Effector memory CD8-positive, alpha-beta T cell (primary cell): ENCODE data around the gene SHISA7.
"Not testable (repeated sequence)": the region's sequence is repeated elsewhere in the genome, so short reads cannot be mapped to it uniquely, and the experiment has no call there.

ENCODE experiments used
- ATAC-seq: fragments of 150-1000 bp; cut with Tn5 transposase; replicated peaks from 2 replicates; pipeline ENCODE4 v1.10.0; 2021; ENCODE audit warnings: mild to moderate bottlenecking, moderate library complexity
- DNase-seq, 3 experiments: peaks; one replicate each; pipeline ENCODE4 v3.0.0; 2021
- H3K27ac Mint-ChIP-seq, 2 donors: one replicate each; pipeline ENCODE4 v1.8.0; 2022; ENCODE audit warnings: mild to moderate bottlenecking in 2 of 2, mixed read lengths in 2 of 2, moderate library complexity in 2 of 2
- H3K27me3 Mint-ChIP-seq, 2 donors: one replicate each; pipeline ENCODE4 v1.8.0; 2022; ENCODE audit warnings: mixed read lengths in 2 of 2
- H3K36me3 Mint-ChIP-seq: one replicate; pipeline ENCODE4 v1.8.0; 2022; ENCODE audit warnings: mild to moderate bottlenecking, moderate library complexity, mixed read lengths; ENCODE audit not compliant: insufficient read depth
- H3K4me1 Mint-ChIP-seq, 2 donors: one replicate each; pipeline ENCODE4 v1.8.0; 2022; ENCODE audit warnings: low read depth in 2 of 2, mixed read lengths in 2 of 2
- H3K4me3 Mint-ChIP-seq, 2 donors: one replicate each; pipeline ENCODE4 v1.8.0; 2022; ENCODE audit warnings: mild to moderate bottlenecking in 2 of 2, mixed read lengths in 2 of 2, moderate library complexity in 2 of 2
- H3K9me3 Mint-ChIP-seq, 2 donors: one replicate each; pipeline ENCODE4 v1.8.0; 2022; ENCODE audit warnings: mixed read lengths in 2 of 2

Gene SHISA7

DNA sequence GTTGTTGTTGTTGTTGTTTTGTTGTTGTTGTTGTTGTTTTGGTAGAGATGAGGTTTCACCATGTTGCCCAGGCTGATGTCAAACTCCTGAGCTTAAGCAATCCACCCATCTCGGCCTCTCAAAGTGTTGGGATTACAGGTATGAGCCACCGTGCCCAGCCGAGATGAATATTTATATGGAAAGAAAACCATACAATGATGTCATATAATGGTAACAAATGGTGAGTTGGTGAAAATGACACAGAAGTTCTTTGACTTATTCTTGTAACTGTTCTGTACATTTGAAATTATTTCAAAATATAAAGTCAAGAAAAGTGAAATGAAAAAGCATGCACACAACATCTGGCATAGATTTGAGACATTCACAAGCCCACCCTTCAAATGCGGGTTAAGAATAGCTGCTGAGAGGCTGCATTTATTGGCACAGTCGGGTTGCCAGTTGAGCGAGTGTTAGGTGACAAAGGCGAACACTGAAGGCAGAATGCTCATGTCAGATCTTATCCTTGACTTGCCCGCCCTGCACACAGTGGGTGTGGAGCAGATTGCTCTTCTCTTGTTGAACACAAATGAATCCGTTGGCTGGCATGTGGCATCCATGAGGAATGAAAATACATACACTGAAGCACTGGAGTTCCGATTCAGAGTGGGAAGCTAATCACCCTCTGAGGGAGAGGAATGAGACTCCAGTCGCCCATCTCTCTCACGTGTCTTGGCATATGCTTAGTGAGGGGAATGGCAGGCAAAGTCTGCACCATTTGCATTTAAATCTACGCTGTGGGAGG lies 19.7 kb downstream of the SHISA7 start:
- Mint-ChIP-seq H3K4me1 (peaks cover 7 to 8% of the 10 kb centered on the region in 2 donors), H3K4me3 (no peak overlapping the region), H3K9me3 (no peaks in the 10 kb centered on the region), H3K27ac (no peak overlapping the region), H3K36me3 (peaks cover 4% of the 10 kb centered on the region), H3K27me3 (peaks cover 19 to 49% of the 10 kb centered on the region in 2 donors)
- DNase-seq (no peak), ATAC-seq (no peak)

DNA sequence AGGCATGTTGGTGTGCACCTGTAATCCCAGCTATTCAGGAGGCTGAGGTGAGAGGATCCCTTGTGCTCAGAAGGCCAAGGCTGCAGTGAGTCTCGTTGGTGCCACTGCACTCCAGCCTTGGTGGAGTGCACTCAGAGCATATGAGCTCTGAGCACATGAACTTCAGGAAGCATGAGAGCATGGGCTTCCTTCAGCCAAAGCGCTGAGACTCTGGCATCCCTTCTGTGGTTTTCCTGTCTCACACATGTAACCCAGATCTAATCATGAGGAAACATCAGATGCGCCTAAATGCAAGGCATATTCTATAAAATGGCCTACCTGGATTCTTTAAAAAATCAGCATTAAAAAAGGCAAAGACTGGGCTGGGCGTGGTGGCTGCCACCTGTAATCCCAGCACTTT lies 21.8 kb downstream of the SHISA7 start:
- Mint-ChIP-seq H3K27me3 (peaks cover 21 to 39% of the 10 kb centered on the region in 2 donors), H3K27ac (peak overlapping the region; percentile 75 to 90), H3K4me1 (peaks cover 7 to 11% of the 10 kb centered on the region in 2 donors), H3K4me3 (peak overlapping the region; percentile 72)
- ATAC-seq (peak; percentile 98), DNase-seq (peak in 2 of 3 experiments; percentile 38 to 39)
- H3K9me3 Mint-ChIP-seq, H3K36me3 Mint-ChIP-seq: not testable (repeated sequence)

DNA sequence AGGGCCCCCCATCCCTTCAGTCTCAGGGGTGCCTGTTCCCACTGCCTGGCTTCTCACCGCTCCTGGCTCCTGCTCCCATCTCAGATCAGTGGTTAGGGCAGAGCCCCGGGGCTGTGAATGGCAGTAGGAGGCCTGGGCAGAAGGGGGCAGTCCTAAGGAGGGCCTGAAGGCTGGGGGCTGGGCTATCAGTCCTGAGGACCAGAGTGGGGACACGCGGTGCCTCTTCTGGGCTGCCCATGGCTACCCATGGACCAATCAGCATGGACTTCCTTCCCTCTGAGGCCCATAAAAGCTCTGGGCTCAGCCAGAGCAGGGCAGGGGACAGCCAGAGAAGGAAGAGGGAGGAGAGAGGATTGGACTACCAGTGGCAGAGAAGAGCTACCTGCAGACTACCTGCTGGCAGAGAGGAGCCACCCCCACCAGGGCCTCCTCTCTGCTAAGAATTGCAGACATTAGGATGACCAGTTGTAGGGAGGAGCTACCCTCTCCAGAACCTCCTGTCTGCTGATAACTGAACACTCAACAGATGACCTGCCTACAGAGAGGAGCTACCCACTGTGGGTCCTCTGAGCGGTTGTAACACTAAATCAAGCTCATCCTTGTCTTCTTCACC lies 23.4 kb downstream of the SHISA7 start:
- Mint-ChIP-seq H3K27me3 (peaks cover 15 to 31% of the 10 kb centered on the region in 2 donors), H3K36me3 (peaks cover 7% of the 10 kb centered on the region), H3K4me3 (no peak overlapping the region), H3K4me1 (peaks cover 7 to 11% of the 10 kb centered on the region in 2 donors), H3K9me3 (no peaks in the 10 kb centered on the region), H3K27ac (peak overlapping the region in 1 of 2 donors; percentile 64)
- ATAC-seq, result no peak
- DNase-seq, result no peak

DNA sequence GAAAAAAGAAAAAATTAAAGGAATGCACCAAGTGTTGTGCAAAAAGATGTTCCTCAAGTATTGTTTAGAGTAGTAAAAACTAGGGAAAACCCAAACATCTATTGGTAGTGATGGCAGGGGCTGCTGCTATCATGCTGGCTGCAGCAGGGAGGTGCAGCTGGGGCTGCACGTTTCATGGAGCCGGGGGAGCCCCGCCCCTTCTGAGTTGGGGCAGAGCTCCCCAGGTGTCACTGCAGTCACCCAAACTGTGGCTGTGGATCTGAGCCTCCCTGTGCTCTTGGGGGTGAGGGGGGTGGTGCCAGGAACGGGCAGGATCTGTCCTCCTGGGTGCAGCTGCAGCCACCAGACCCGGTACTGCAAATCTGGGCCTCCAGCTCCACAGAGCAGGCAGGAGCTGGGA lies 24.0 kb downstream of the SHISA7 start:
- Mint-ChIP-seq H3K9me3 (no peaks in the 10 kb centered on the region), H3K36me3 (peaks cover 7% of the 10 kb centered on the region), H3K4me1 (peaks cover 7 to 11% of the 10 kb centered on the region in 2 donors), H3K27me3 (peaks cover 10 to 29% of the 10 kb centered on the region in 2 donors), H3K4me3 (no peak overlapping the region), H3K27ac (no peak overlapping the region)
- DNase-seq (no peak), ATAC-seq (no peak)

DNA sequence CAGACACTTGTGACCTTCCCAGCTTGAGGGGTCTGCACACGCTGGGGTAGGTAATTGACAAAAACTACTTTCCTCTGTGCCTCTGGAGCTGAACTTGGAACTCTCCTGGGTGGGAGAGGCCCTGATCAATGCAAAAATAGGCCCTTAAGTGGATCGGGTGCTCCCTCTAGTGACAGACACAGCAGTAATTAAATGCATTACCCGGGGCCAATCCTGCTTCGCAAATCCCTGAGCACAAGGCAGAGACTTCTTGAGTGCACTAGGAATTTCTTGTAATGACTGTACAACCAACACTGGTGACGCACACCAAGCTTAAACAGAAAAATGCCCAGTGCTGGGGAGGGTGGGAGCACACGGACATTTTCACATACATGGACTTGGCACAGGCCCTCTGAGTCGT lies 24.9 kb downstream of the SHISA7 start:
- DNase-seq, result peak; percentile 44 to 52 (median 47)
- H3K9me3 Mint-ChIP-seq, result no peaks in the 10 kb centered on the region

DNA sequence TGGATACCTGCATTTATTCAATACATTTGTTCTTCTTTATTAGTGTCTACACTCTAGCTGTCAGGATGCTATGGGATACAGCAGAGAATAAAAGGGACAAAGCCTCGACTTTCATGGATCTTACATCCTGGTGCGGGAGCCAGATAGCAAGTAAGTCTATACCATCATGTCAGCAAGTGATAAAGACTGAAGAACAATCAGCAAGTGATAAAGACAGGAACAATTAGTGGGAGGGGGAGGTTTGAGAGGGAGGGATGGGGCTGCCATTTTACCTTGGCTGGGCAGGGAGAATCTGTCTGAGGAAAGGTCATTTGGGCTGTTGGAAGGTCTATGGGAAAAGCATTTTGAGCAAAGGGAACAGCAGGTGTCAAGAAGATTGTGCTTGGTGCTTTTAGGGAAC lies 32.9 kb downstream of the SHISA7 start:
- H3K27me3 Mint-ChIP-seq, result peaks cover 0 to 6% of the 10 kb centered on the region in 2 donors
- H3K27ac Mint-ChIP-seq, result no peak overlapping the region
- DNase-seq (no peak), ATAC-seq (no peak)
- peaks cover 20 to 23% of the 10 kb centered on the region in 2 donors for H3K4me1 Mint-ChIP-seq
- H3K9me3 Mint-ChIP-seq, result peaks cover 0 to 2% of the 10 kb centered on the region in 2 donors
- H3K36me3 Mint-ChIP-seq, result peaks cover 32% of the 10 kb centered on the region
- no peak overlapping the region for H3K4me3 Mint-ChIP-seq

More for the DNA sequence above, 24.9 kb downstream of the SHISA7 start:
- ATAC-seq, result peak; percentile 40
- Mint-ChIP-seq H3K4me1 (peaks cover 7 to 11% of the 10 kb centered on the region in 2 donors), H3K4me3 (no peak overlapping the region), H3K27me3 (peaks cover 6 to 24% of the 10 kb centered on the region in 2 donors), H3K36me3 (peaks cover 7% of the 10 kb centered on the region), H3K27ac (no peak overlapping the region)

DNA sequence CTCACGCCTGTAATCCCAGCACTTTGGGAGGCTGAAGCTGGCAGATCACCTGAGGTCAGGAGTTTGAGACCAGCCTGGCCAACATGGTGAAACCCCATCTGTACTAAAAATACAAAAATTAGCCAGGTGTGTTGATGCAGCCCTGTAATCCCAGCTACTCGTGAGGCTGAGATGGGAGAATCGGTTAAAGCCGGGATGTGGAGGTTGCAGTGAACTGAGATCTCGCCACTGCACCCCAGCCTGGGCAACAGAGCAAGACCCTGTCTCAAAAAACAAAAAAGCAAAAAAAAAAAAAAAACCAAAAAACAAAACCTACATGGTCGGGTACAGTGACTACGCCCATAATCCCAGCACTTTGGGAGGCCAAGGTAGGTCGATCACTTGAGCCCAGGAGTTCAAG lies 33.9 kb downstream of the SHISA7 start:
- H3K4me3 Mint-ChIP-seq, result peak overlapping the region; percentile 15 to 85
- peaks cover 20 to 23% of the 10 kb centered on the region in 2 donors for H3K4me1 Mint-ChIP-seq
- H3K9me3 Mint-ChIP-seq, ATAC-seq, H3K27me3 Mint-ChIP-seq, DNase-seq: not testable (repeated sequence)
- H3K36me3 Mint-ChIP-seq, result peaks cover 42% of the 10 kb centered on the region
- H3K27ac Mint-ChIP-seq, result peak overlapping the region in 1 of 2 donors; percentile 100

DNA sequence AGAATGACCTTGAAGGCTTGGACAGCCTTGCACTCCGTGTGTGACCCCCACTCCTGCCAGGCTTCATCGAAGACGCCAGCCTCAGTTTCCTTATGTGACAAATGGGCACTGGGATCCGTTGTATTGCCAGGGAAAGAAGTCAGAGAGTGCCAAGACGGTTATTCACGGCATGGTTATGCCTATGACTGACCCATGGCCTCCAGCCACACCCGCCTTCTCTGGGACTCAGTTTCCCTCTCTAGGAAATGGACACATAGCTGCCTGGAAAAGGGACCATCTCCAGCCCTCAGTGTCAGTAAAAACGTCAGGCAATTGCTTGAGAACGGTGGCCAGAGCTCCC lies 34.6 kb downstream of the SHISA7 start:
- Mint-ChIP-seq H3K36me3 (peaks cover 49% of the 10 kb centered on the region), H3K27ac (peak overlapping the region; percentile 98 to 100), H3K4me3 (peak overlapping the region; percentile 85 to 91), H3K27me3 (no peaks in the 10 kb centered on the region), H3K9me3 (peaks cover 0 to 2% of the 10 kb centered on the region in 2 donors), H3K4me1 (peaks cover 20 to 23% of the 10 kb centered on the region in 2 donors)
- no peak for DNase-seq
- ATAC-seq, result no peak

DNA sequence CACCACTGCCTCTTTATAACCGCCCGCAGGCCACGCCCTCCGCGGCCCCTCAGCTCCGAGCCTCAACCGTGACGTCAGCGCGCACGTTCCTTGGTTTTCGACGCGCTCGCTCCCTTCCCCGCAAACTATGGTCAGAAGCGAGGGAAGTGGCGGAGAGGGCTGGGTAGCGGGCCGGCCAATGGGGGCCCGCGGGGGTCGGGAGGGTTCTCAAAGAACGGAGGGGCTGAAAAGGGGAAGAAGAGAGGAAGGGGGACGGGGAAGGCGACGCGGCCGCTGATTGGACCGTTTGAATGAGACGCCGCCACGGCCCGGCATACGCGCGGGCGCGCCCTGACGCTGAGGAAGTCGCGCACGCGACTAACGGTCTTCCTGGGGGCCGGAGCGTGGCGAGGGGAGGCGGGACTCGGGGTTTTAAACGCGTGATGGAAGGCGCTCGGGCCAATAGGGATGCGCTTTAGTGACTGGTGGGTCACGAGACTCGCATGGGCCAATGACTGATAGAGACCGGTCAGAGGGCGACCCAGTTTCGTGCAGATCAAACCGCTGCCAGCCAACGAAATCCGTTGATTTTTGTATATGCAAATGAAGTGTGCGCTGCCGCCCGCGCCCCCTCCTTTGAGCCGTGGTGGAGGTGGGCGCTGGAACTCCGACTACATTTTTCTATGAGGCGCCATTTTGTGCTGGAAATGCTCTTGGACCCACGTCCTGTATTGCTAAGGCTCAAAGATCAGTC lies 35.1 kb downstream of the SHISA7 start:
- H3K36me3 Mint-ChIP-seq, result peaks cover 54% of the 10 kb centered on the region
- peaks cover 0 to 2% of the 10 kb centered on the region in 2 donors for H3K9me3 Mint-ChIP-seq
- peak overlapping the region; percentile 98 to 100 for H3K27ac Mint-ChIP-seq
- DNase-seq, result peak; percentile 93 to 95 (median 94)
- ATAC-seq, result peak; percentile 89
- no peaks in the 10 kb centered on the region for H3K27me3 Mint-ChIP-seq
- H3K4me3 Mint-ChIP-seq, result peak overlapping the region; percentile 85 to 91
- H3K4me1 Mint-ChIP-seq, result peaks cover 20 to 25% of the 10 kb centered on the region in 2 donors

DNA sequence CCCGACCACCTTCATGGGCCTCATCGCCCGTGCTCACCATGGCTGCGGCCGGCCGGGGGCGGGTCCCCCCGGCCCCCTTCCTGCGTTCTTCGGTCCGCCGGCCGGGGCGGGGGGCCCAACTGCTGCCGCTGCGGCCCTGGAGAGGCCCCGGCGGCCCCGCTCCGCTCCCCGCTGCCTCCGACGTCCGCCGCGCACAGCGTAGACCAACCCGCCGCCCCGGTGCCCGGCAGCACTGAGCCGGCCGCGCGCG lies 35.6 kb downstream of the SHISA7 start, which contains the start of gene UBE2S:
TSS of gene UBE2S (minus strand) at position 239 of the 250 bp plus-strand sequence. CDS start at position 40, 199 bp downstream.
- Mint-ChIP-seq H3K4me3 (peak within 1 kb of the TSS; percentile 85 to 91), H3K27ac (peak within 1 kb of the TSS; percentile 98 to 100), H3K36me3 (peaks cover 59% of the 10 kb centered on the region), H3K4me1 (peaks cover 20 to 25% of the 10 kb centered on the region in 2 donors)
- DNase-seq, H3K9me3 Mint-ChIP-seq, H3K27me3 Mint-ChIP-seq, ATAC-seq: not testable (repeated sequence)

DNA sequence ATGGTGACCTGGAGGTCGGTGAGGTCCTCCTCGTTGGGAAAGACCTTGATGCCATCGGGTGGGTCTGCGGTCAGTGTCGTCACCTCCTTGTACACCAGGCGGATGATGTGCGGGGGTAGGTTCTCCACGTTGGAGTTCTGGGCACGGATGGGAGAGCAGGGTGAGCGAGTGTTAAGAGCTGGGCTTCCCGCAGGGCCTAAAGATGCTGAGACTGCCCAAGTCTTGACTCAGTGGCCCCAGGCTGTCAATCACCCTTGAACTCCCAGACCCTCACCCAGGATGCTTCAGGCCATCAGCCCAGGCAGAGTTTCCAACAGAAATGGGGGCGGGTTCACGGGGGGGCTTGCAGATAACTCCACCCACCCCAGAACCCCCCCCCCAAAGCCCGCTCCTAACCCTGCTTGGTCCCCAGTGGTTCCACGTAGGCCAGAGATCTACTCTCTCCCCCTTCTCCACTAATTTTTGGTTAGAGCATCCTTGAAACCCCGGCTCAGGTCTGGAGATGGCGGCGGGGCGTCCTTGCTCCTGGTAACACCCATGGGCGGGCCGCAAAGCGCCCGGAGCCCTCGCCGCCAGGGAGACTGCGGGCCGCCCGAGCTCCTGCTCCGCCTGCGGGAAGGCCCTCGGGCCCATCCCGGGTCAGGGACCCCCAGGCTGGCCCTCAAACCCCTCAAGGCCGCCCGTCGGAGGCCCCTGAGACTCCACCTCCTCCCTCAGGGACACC lies 36.1 kb downstream of the SHISA7 start:
- ATAC-seq (no peak), DNase-seq (peak in 1 of 3 experiments; percentile 24)
- peaks cover 0 to 2% of the 10 kb centered on the region in 2 donors for H3K9me3 Mint-ChIP-seq
- H3K36me3 Mint-ChIP-seq, result peaks cover 64% of the 10 kb centered on the region
- peak overlapping the region; percentile 85 to 91 for H3K4me3 Mint-ChIP-seq
- no peaks in the 10 kb centered on the region for H3K27me3 Mint-ChIP-seq
- H3K4me1 Mint-ChIP-seq, result peaks cover 20 to 25% of the 10 kb centered on the region in 2 donors
- H3K27ac Mint-ChIP-seq, result peak overlapping the region; percentile 98 to 100

DNA sequence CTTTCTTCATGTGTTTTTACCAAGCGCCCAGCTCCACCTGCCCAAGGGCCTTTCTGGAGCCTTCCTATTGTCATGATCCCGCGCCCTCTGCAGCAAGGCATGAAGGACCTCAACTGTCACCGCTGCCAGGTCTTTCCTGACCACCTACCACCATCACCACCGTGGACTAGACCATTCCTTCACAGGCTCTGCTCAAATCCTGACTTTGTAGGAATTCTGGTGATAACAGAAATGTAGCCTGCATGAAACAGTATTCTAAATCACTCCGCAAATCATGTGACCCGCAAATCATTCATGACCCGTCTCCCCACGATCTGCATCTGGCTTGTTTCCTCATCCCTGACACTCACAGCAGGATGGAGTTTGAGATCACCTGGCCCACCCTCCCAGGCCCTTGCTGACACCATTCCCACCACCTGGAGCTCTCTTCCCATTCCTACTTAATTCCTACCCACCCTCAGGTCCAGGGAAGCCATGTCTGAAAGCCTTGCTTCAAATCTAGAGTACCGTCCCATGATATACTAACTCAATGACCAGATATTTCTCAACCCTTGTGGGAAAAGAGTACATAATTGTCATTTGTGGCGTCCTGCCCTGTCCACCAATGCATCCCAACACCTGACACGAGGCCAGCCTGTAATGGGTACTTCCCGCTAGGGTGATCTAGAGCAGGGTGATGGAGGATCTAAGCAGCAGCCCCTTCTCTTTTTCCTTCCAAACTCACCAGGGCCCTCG lies 36.8 kb downstream of the SHISA7 start:
- Mint-ChIP-seq H3K9me3 (peaks cover 0 to 2% of the 10 kb centered on the region in 2 donors), H3K27ac (peak overlapping the region; percentile 98 to 100), H3K27me3 (no peaks in the 10 kb centered on the region), H3K4me1 (peaks cover 20 to 25% of the 10 kb centered on the region in 2 donors), H3K4me3 (peak overlapping the region; percentile 85 to 91), H3K36me3 (peaks cover 69% of the 10 kb centered on the region)
- DNase-seq (no peak), ATAC-seq (no peak)
